ENCODE measurements around the gene TMPRSS3.
"Not testable (repeated sequence)": the region's sequence is repeated elsewhere in the genome, so short reads cannot be mapped to it uniquely, and the experiment has no call there.

The TMPRSS3 gene

DNA sequence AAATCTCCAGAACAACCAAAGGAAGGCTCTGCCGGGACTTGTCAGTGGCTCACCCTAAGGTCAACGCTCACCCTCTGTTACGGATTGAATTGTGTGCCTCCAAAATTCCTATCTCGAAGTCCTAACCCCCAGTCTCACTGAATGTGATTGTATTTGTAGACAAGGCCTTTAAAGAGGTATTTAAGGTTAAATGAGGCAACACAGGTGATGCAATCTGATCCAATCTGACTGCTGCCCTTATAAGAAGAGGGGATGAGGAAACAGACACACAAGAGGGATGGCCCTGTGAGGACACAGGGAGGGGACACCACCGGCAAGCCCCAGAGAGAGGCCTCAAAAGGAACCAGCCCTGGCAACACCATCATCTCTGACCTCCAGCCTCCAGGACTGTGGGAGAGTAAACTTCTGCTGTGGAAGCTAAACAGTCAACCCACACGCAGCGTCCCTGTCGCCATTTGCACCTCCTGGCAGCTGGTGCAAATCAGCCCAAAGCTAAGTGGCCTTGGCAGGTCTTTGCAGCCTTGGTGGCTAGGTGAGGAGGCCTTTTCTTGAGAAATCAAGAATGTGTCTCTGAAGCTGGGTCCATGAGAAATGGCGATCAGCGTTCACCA, 32.1 kb upstream of the TMPRSS3 start:
- no peak for DNase-seq (ENCODE audit: low spot score)

DNA sequence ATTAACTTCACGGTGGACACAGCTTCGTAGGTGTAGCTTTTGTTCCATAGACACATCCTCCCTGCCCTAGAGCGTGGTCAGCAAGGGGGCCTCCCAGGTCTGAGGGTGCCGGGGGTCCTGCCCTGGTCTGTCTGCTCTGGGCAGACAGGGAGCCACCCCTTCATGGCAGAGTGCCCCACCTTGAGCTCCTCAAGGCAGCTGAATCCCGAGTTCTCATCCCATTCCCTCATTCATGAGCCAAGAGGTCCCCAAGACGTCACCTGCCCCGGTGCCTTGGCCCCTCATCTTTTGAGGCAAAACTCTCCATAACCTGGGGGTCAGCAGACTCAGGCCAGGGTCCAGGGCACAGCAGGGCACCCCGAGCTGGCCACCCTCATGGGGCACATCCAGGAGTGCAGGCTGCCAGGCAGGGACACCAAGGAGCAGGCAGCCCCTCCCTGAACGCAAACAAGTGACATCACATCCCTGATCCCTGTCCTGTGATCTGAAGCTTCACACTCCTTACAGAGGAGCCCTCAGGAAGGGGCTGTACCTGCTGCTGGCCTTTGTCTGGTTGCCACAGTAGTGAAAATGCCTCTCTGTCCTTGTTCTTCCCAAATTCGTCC, 31.1 kb upstream of the TMPRSS3 start:
- DNase-seq (ENCODE audit: low spot score), result no peak

- no peak for DNase-seq (ENCODE audit: low spot score)
Observed at GRCh38 chr21:42426424-42426823, 30.6 kb upstream of the TMPRSS3 start.

DNA sequence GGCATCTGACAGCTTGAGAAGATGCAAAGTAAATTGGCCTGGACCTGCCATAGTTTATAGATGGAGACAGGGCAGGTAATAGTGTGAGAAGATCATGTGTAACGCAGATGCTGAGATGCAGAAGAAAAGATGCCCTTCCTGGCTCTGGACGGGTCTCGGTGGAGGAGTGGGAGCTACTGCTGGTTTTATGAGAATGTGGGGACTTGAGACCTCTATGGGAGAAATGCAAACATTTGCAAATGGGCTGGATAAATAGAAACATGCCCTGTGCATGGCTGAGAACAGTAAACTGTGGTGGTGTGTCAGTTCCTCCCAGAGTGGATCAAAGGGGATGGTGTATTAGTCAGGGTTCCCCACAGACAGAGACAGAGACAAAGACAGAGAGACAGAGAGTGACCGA, 29.7 kb upstream of the TMPRSS3 start:
- DNase-seq (ENCODE audit: low spot score), result no peak

DNA sequence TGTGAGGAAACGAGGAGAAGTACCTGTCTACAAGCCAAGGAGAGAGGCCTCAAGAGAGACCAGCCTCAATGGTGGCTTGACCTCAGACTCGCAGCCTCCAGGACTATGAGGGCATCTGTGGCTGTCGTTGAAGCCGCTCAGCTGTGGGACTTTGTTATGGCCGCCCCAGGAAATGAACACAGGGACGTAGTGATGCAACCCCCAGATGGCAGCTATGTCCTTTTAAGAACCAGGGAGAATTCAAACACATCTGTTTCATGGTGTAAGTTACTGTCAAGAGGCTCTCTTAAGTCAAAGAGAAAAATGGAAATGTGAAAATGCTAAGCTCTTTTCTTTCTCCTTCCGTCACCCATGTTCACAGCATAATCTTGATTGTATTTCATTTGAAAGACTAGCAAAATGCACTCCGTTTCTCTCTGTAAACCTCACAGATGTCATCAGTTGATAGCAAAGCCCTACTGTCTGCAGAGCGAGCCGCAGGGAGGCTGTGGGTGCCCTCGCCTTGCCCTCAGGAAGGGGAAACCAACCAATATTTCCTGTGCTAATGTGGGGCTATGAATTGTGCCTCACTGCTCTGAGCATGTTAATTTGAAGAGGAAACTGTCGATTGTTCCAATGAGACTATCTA, 29.2 kb upstream of the TMPRSS3 start:
- no peak for DNase-seq (ENCODE audit: low spot score)

DNA sequence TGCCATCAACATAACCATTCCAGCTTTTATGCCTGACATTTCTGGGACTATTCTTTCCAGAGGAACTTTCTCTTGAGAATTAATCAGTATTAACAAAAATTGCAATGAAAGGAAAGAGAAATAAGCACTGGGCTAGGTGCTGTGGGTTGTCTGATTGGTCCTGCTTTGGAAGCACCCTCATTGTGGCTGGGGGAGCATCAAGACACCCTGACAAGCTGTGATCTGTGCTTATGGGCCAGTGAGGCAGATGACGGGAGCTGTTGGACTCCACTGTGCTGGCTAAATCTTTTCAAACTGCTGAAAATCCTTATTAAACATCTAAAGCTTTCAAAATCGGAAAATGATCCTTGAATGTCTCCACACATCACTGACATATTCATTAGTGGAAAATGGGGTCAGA, 27.8 kb upstream of the TMPRSS3 start:
- no peak for DNase-seq (ENCODE audit: low spot score)

- no peak for DNase-seq (ENCODE audit: low spot score)
Observed at GRCh38 chr21:42423197-42423675, 27.4 kb upstream of the TMPRSS3 start.

DNA sequence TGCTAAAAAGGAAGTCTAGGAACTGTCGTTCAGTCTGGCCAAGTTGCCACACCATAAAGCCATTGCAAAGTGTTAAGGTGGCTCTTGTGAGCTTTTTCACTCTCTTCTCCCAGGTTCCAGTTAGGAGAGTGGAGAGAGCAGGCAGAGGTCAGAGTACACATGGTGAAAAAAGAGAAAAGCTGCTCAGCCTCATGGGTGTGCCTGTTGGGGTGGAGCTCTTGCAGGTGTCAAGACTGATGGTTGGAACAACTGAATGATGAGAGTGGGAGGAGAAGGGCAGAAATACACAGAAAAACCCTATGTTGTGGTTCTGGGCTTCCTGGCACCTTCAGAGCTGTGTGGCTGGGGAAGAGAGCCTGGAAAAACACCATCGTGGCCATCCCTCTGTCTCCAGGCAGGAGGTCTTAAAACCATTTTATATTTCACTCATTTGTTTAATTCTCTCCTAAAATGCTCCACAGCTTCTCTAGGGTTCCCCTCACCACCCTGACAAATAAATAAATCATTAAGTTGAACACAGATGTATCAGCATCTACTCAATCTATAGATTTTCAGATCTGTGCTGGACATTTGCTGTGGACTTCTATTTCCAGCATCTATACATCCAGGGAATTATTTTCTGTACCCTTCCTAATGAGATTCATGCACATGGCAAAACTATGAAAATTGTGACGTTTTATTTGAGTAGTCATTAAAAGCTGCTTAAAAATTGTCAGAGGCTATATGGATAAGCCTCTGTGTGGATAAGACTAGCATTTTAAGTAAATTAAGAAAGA, 25.4 kb upstream of the TMPRSS3 start:
- DNase-seq (ENCODE audit: low spot score), result no peak

- no peak for DNase-seq (ENCODE audit: low spot score)
Observed at GRCh38 chr21:42419845-42420244, 24.0 kb upstream of the TMPRSS3 start.

DNA sequence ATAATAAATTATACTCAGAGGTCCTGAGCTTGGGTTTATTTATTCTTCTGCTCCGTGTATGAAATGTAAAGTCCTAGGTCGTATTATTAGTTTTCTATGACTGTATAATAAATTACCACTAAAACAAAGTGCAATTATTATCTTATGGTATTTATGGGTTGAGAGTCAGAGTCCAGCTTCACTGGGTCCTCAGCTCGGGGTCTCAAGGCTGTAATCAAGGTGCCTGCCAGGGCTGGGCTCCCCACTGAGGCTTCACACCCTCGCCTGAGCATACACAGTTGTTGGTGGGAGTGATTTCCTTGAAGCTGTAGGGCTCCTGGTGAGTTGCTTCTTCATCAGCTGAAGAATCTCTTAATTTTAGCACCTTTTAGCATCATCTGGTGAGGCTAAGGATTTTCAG, 23.0 kb upstream of the TMPRSS3 start:
- DNase-seq (ENCODE audit: low spot score), result no peak

DNA sequence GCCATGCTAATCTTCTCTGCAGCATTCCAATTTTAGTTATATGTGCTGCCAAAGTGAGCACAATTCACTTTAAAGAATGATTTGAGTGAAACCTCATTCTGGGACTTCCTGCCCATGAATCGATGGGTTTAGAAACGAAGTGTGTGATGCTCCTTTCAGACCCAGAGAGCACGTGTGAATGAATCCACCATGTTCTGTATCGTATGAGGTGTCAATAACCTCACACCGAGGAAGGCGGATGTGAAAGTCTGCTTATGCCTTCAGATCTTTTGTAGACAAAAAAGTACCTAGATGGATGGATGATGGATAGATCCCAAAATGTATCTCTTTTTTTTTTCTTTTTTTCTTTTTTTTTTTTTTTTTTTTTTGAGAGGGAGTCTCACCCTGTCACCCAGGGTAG, 21.7 kb upstream of the TMPRSS3 start:
- DNase-seq (ENCODE audit: low spot score), result no peak

DNA sequence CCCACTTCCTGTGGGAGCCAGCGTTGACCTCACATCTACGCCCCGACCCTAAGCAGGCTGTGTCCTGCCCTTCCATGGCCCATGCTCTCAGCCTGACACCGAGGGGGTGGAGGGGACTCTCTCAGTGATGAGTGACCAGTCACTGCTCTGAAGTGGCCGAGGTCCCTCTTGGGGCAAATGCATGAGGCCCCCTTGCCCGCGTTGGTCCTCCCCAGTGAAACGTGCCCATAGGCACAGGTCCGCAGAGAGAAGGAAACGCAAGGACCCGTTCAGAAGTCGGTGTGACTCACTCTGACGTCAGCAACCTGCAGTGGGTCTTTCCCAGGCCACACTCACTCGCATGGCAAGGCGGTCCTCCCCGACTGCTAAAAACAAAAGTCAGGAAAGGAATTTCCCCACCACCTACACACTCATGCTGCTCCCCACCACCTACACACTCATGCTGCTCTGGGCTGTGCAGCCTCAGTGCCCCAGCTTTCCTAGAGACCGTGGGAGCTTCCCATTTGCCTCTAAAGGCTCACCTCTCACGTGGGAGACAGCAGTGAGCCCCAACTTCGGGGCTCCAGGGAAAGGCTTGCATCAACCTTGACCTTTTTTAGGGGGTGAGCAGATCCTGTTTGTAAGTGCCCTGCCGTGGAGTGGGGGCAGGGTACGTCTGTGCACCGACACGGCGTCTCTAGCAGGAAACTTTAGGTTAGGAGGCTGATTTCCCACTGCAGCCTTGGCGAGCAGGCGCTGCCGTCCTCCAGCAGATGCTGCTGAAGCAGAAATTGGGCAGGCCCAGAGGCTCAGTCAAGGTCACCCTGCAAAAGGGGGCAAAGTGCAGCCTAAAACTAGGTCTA, 19.3 kb upstream of the TMPRSS3 start:
- DNase-seq (ENCODE audit: low spot score), result no peak

DNA sequence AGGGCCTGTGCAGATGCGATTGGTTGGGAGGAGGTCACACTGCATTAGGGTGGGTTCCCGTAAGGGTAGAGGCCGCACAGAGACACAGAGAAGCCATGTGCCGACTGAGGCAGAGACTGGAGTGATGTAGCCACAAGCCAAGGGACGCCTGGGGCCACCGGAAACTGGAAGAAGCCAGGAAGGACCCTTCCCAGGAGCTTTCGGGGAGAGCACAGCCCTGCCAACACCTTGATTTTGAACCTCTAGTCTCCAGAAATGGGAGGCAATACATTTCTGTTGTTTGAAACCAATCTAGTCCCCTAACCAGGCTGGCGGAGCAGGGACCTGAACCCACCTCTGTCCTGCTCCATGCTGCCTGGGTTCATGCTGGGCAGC, 18.7 kb upstream of the TMPRSS3 start:
- DNase-seq (ENCODE audit: low spot score), result no peak

DNA sequence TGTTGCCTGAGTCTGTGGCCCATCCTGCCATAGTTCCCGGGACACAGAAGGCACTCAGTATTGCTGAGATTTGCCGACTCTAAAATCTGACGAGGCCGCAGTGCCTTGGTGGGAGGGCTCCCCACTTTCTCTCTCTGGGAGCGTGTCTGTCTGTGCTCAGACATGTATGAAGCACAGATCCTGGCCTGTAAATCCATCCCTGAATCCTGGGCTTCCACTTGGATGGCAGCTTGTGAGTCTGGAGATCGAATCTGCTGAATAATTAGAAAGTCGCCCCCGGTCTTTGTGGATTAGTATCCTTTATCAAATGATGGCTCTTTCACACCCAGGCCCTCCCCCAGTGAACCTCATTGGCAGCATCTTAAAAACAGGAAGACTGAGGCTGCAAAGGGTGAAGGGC, 18.2 kb upstream of the TMPRSS3 start:
- DNase-seq (ENCODE audit: low spot score), result no peak

GRCh38 chr21:42413500-42413899, 17.6 kb upstream of the TMPRSS3 start:
- DNase-seq (ENCODE audit: low spot score), result no peak

GRCh38 chr21:42413093-42413492, 17.2 kb upstream of the TMPRSS3 start:
- DNase-seq (ENCODE audit: low spot score), result no peak

DNA sequence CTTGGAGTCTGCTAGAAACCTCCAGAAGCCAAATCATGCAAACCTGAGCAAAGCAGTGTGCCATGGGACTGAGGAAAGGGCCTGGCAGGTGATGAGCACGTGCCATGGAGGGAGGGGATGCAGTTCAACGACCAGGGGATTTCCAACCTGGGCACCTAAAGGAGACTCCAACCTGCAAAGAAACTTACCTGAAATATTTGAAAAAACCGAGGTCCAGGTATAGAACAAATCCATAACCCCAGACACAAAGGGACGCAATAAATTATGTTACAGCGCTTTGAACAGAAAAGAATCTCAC, 16.7 kb upstream of the TMPRSS3 start:
- DNase-seq (ENCODE audit: low spot score), result no peak

DNA sequence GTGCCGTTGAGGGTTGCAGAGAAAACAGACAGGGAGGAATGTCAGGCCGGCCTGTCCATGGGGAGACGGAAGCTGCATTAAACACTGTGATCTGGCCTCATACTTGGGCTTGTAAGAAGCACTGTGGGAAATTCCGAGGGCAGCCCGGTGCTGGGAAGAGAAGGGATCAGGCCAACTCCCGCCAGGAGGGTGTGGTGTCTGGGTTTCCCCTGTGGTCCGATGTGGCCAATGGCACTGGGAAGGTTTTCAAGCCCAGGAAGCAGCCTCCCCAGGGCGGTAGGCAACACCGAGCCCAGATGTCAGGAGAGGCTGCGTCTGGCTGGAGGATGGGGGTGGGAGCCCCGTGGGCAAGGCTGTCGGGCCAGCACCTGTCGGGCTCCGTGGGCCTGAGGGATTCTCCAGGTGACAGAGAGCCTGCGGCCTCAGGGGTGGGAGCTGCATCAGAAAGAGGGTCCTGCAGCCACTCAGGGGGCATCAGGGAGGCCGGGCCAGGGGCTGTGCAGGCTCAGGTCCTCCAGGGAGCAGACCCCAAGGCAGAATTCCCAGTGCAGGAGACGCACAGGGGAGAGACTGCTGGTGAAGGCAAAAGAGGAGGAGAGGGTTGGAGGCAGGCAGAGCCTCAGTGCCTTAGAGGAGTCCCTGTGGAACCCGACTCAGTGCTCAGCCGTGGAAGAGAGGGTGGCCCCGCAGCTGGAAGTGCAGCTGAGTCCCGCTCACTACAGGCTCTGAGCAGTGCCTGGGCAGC, 16.2 kb upstream of the TMPRSS3 start:
- no peak for DNase-seq (ENCODE audit: low spot score)

GRCh38 chr21:42411197-42411869, 15.5 kb upstream of the TMPRSS3 start:
- no peak for DNase-seq (ENCODE audit: low spot score)

GRCh38 chr21:42409366-42409765, 13.5 kb upstream of the TMPRSS3 start:
- no peak for DNase-seq (ENCODE audit: low spot score)

DNA sequence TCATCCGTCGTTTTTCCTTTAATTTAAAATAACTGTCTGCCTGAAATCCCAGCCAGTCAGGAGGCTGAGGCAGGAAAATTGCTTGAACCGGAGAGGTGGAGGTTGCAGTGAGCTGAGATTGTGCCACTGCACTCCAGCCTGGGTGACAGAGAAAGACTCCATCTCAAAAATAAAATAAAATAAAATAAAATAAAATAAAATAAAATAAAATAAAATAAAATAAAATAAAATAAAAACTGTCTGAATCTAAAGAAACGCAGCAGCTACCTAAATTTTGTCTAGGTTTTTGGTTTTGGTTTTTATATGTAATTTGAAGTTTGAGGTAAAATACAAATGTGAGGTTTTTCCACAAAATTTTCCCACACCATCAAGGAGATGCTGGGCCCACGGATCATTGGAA, 12.9 kb upstream of the TMPRSS3 start:
- DNase-seq (ENCODE audit: low spot score), result not testable (repeated sequence)
